T1000 (cell line): ENCODE data around the gene VPS13C.

ENCODE experiments used
- DNase-seq: peaks from one replicate; lab custom pipeline; 2025; ENCODE audit warnings: mixed read lengths; lab: John Stamatoyannopoulos, UW

VPS13C gene

GRCh38 chr15:61853195-61853594 is 207.1 kb downstream of the VPS13C start:
- DNase-seq: no peak

- no peak for DNase-seq
Measured at GRCh38 chr15:61851955-61852354, 208.3 kb downstream of the VPS13C start.

- DNase-seq: no peak
Measured at GRCh38 chr15:61849447-61849846, 210.8 kb downstream of the VPS13C start.

GRCh38 chr15:61841466-61841865 is 218.8 kb downstream of the VPS13C start:
- DNase-seq: no peak

- no peak for DNase-seq
Measured at GRCh38 chr15:61840090-61840489, 220.2 kb downstream of the VPS13C start.

- DNase-seq: no peak
Measured at GRCh38 chr15:61839546-61839945, 220.7 kb downstream of the VPS13C start.

- DNase-seq: peak; percentile 34
Measured at GRCh38 chr15:61835496-61836106, 224.6 kb downstream of the VPS13C start.

- no peak for DNase-seq
Measured at GRCh38 chr15:61835029-61835428, 225.2 kb downstream of the VPS13C start.

- peak; percentile 72 for DNase-seq
Measured at GRCh38 chr15:61834076-61834697, 226.1 kb downstream of the VPS13C start.

GRCh38 chr15:61832223-61832622 is 228.0 kb downstream of the VPS13C start:
- DNase-seq: no peak

GRCh38 chr15:61831505-61831921 is 228.7 kb downstream of the VPS13C start:
- DNase-seq: no peak

- no peak for DNase-seq
Measured at GRCh38 chr15:61830536-61831330, 229.5 kb downstream of the VPS13C start.

- no peak for DNase-seq
Measured at GRCh38 chr15:61829514-61829889, 230.7 kb downstream of the VPS13C start.

GRCh38 chr15:61828860-61829513 is 231.3 kb downstream of the VPS13C start:
- DNase-seq: no peak

- no peak for DNase-seq
Measured at GRCh38 chr15:61828008-61828407, 232.2 kb downstream of the VPS13C start.

- no peak for DNase-seq
Measured at GRCh38 chr15:61827131-61827530, 233.1 kb downstream of the VPS13C start.

GRCh38 chr15:61824291-61824690 is 236.0 kb downstream of the VPS13C start:
- DNase-seq: no peak

GRCh38 chr15:61822511-61822910 is 237.7 kb downstream of the VPS13C start:
- no peak for DNase-seq

- no peak for DNase-seq
Measured at GRCh38 chr15:61820951-61821350, 239.3 kb downstream of the VPS13C start.

GRCh38 chr15:61820212-61820611 is 240.0 kb downstream of the VPS13C start:
- DNase-seq: no peak

- no peak for DNase-seq
Measured at GRCh38 chr15:61819386-61819785, 240.9 kb downstream of the VPS13C start.

GRCh38 chr15:61818801-61819200 is 241.4 kb downstream of the VPS13C start:
- no peak for DNase-seq

- no peak for DNase-seq
Measured at GRCh38 chr15:61816856-61817255, 243.4 kb downstream of the VPS13C start.
